PFSK-1 (cell line): ENCODE results near the gene KIR2DL3.

Source experiments
- FOXP2 ChIP-seq: optimal IDR thresholded peaks from 2 replicates; pipeline ENCODE3; 2011; ENCODE audit warnings: borderline replicate concordance, control low read depth, inconsistent platforms; ENCODE audit not compliant: insufficient read depth; ENCODE audit errors: extremely low read length, extremely low read depth
- POLR2AphosphoS5 ChIP-seq: IDR thresholded peaks from 2 replicates; pipeline ENCODE4 v1.6.1; 2012; ENCODE audit warnings: low read depth, mild to moderate bottlenecking, control low read depth, low read length, moderate library complexity
- SIN3A ChIP-seq: IDR thresholded peaks from 2 replicates; pipeline ENCODE4 v1.6.1; 2012; ENCODE audit warnings: mild to moderate bottlenecking, low read length, moderate library complexity, borderline replicate concordance; ENCODE audit not compliant: insufficient read depth
- TAF1 ChIP-seq: IDR thresholded peaks from 2 replicates; pipeline ENCODE4 v1.6.1; 2012; ENCODE audit warnings: low read length, control low read depth, borderline replicate concordance; ENCODE audit not compliant: insufficient read depth
- TF ChIP-seq, protein P1 (sequence below), 2 experiments: IDR thresholded peaks; 2 replicates each; pipeline versions ENCODE4 v1.6.1 to v1.8.0; 2011 to 2012; ENCODE audit warnings: low read depth in 2 of 2, low read length in 2 of 2, control low read depth in 1 of 2, inconsistent platforms in 1 of 2, mild to moderate bottlenecking in 1 of 2, moderate library complexity in 1 of 2; ENCODE audit not compliant: insufficient read depth in 1 of 2

KIR2DL3 gene

DNA sequence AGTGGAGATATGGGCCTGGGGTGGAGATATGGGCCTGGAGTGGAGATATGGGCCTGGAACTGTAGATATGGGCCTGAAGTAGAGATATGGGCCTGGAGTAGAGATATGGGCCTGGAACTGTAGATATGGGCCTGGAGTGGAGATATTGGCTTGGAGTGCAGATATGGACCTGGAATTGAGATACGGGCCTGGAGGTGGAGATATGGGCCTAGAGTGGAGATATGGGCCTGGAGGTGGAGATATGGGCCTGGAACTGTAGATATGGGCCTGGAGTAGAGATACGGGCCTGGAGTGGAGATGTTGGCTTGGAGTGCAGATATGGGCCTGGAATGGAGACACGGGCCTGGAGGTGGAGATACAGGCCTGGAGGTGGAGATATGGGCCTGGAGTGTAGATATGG is 13.7 kb upstream of the KIR2DL3 start:
- no peak for TF ChIP-seq POLR2AphosphoS5
- TF ChIP-seq SIN3A = no peak
- TF ChIP-seq, protein P1, sequence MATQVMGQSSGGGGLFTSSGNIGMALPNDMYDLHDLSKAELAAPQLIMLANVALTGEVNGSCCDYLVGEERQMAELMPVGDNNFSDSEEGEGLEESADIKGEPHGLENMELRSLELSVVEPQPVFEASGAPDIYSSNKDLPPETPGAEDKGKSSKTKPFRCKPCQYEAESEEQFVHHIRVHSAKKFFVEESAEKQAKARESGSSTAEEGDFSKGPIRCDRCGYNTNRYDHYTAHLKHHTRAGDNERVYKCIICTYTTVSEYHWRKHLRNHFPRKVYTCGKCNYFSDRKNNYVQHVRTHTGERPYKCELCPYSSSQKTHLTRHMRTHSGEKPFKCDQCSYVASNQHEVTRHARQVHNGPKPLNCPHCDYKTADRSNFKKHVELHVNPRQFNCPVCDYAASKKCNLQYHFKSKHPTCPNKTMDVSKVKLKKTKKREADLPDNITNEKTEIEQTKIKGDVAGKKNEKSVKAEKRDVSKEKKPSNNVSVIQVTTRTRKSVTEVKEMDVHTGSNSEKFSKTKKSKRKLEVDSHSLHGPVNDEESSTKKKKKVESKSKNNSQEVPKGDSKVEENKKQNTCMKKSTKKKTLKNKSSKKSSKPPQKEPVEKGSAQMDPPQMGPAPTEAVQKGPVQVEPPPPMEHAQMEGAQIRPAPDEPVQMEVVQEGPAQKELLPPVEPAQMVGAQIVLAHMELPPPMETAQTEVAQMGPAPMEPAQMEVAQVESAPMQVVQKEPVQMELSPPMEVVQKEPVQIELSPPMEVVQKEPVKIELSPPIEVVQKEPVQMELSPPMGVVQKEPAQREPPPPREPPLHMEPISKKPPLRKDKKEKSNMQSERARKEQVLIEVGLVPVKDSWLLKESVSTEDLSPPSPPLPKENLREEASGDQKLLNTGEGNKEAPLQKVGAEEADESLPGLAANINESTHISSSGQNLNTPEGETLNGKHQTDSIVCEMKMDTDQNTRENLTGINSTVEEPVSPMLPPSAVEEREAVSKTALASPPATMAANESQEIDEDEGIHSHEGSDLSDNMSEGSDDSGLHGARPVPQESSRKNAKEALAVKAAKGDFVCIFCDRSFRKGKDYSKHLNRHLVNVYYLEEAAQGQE (IDR thresholded peaks at IDR 0.05; ENCODE audit: insufficient read depth in 1 of 2, low read depth in 2 of 2, low read length in 2 of 2) = no peak
- TF ChIP-seq FOXP2 = no peak
- no peak for TF ChIP-seq TAF1

DNA sequence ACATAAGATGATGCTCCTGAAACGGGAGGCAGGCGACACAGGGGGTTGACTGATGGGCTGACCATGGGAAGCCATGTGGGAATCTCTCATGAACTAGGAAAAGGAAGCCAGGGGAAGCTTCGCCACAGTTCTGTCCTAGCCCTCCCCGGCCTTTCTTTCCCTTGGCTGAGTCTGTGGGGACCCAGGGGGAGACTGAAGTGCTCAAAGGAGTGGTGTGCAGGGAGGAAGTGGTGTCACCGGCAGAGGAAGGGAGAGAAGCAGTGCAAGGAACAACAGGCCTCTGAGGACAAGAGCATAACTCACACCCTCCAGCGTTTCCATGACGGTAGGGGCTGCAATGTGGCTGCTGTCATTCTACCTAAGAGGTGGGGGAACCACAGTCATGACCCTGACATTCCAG is 13.0 kb upstream of the KIR2DL3 start:
- TF ChIP-seq TAF1 (no peak), FOXP2 (no peak), POLR2AphosphoS5 (no peak), SIN3A (no peak)
- TF ChIP-seq, protein P1 (IDR thresholded peaks at IDR 0.05; ENCODE audit: insufficient read depth in 1 of 2, low read depth in 2 of 2, low read length in 2 of 2) = no peak

DNA sequence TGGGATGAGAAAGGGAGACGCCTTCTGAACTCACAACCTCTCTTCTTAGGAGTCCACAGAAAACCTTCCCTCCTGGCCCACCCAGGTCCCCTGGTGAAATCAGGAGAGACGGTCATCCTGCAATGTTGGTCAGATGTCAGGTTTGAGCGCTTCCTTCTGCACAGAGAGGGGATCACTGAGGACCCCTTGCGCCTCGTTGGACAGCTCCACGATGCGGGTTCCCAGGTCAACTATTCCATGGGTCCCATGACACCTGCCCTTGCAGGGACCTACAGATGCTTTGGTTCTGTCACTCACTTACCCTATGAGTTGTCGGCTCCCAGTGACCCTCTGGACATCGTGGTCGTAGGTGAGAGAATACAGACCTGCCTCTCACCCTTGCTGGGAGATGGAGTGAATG is 10.8 kb upstream of the KIR2DL3 start:
- TF ChIP-seq SIN3A = no peak
- no peak for TF ChIP-seq FOXP2
- TF ChIP-seq POLR2AphosphoS5 = no peak
- no peak for TF ChIP-seq TAF1
- TF ChIP-seq, protein P1 (IDR thresholded peaks at IDR 0.05; ENCODE audit: insufficient read depth in 1 of 2, low read depth in 2 of 2, low read length in 2 of 2) = no peak

DNA sequence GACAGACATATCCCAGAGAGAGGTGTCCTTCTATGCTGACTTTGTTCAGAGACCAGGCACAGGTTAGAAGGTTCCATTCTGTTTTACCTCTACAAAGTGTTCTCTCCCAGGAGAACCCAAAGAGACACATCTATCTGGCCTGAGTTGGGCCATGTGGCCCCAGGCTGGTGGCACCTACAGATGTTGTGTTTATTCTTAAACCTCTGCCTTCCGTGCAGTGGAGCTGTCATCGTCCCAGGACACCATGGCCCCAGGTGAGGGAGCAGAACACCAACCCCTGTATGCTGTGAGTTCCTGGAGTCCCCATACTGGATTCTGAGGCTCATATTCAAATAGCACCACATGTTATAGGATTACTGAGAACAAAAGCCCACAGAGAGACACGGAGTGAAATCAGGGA is 10.1 kb upstream of the KIR2DL3 start:
- TF ChIP-seq POLR2AphosphoS5 (no peak), TAF1 (no peak), SIN3A (no peak), FOXP2 (no peak)
- TF ChIP-seq, protein P1 (IDR thresholded peaks at IDR 0.05; ENCODE audit: insufficient read depth in 1 of 2, low read depth in 2 of 2, low read length in 2 of 2) = no peak
